ENCODE results near the gene FBXO8. TPM values are rescaled to one million over a fixed set of nuclear protein-coding genes. Genes with fewer than 3 reads are reported as not detected.

The FBXO8 gene
- total RNA-seq, 1 donor: 32.2 TPM

- Histone ChIP-seq H2AFZ (ENCODE audit: low read length) (no peak overlapping the region), H4K20me1 (ENCODE audit: insufficient read depth, low read length) (no peaks in the 10 kb centered on the region), H3K4me3 (ENCODE audit: insufficient read depth, low read length) (no peak overlapping the region), H3K27ac (ENCODE audit: low read depth, low read length) (no peak overlapping the region), H3K36me3 (ENCODE audit: insufficient read depth, low read length) (no peaks in the 10 kb centered on the region), H3K4me2 (ENCODE audit: insufficient read depth, low read length) (no peak overlapping the region), H3K27me3 (ENCODE audit: insufficient read depth, low read length) (no peaks in the 10 kb centered on the region), H3K79me2 (ENCODE audit: insufficient read depth, low read length) (no peaks in the 10 kb centered on the region), H3K9me3 (ENCODE audit: low read depth, low read length) (no peaks in the 10 kb centered on the region), H3K4me1 (ENCODE audit: insufficient read depth, low read length) (peaks cover 4% of the 10 kb centered on the region)
- DNase-seq (ENCODE audit: insufficient read length, low spot score, missing footprints): no peak
- TF ChIP-seq CTCF (IDR thresholded peaks at IDR 0.05; ENCODE audit: extremely low read depth, low read depth, low read length): no peak
Measured at GRCh38 chr4:174193438-174194374, 89.8 kb downstream of the FBXO8 start.

GRCh38 chr4:174192943-174193342 lies 90.5 kb downstream of the FBXO8 start:
- H3K9me3 ChIP-seq (ENCODE audit: low read depth, low read length): no peaks in the 10 kb centered on the region
- H3K36me3 ChIP-seq (ENCODE audit: insufficient read depth, low read length): no peaks in the 10 kb centered on the region
- no peak overlapping the region for H3K4me2 ChIP-seq (ENCODE audit: insufficient read depth, low read length)
- no peaks in the 10 kb centered on the region for H3K79me2 ChIP-seq (ENCODE audit: insufficient read depth, low read length)
- no peak overlapping the region for H3K27ac ChIP-seq (ENCODE audit: low read depth, low read length)
- H3K27me3 ChIP-seq (ENCODE audit: insufficient read depth, low read length): no peaks in the 10 kb centered on the region
- no peaks in the 10 kb centered on the region for H3K4me1 ChIP-seq (ENCODE audit: insufficient read depth, low read length)
- no peak for TF ChIP-seq CTCF (IDR thresholded peaks at IDR 0.05; ENCODE audit: extremely low read depth, low read depth, low read length)
- no peak overlapping the region for H2AFZ ChIP-seq (ENCODE audit: low read length)
- no peak for DNase-seq (ENCODE audit: insufficient read length, low spot score, missing footprints)
- no peaks in the 10 kb centered on the region for H4K20me1 ChIP-seq (ENCODE audit: insufficient read depth, low read length)
- no peak overlapping the region for H3K4me3 ChIP-seq (ENCODE audit: insufficient read depth, low read length)

GRCh38 chr4:174190832-174191500 lies 92.5 kb downstream of the FBXO8 start:
- TF ChIP-seq CTCF (IDR thresholded peaks at IDR 0.05; ENCODE audit: extremely low read depth, low read depth, low read length): no peak
- Histone ChIP-seq H4K20me1 (ENCODE audit: insufficient read depth, low read length) (no peaks in the 10 kb centered on the region), H3K27me3 (ENCODE audit: insufficient read depth, low read length) (no peaks in the 10 kb centered on the region), H3K4me1 (ENCODE audit: insufficient read depth, low read length) (no peaks in the 10 kb centered on the region), H3K4me3 (ENCODE audit: insufficient read depth, low read length) (no peak overlapping the region), H3K9me3 (ENCODE audit: low read depth, low read length) (no peaks in the 10 kb centered on the region), H3K27ac (ENCODE audit: low read depth, low read length) (no peak overlapping the region), H3K79me2 (ENCODE audit: insufficient read depth, low read length) (no peaks in the 10 kb centered on the region), H3K36me3 (ENCODE audit: insufficient read depth, low read length) (no peaks in the 10 kb centered on the region), H2AFZ (ENCODE audit: low read length) (no peak overlapping the region), H3K4me2 (ENCODE audit: insufficient read depth, low read length) (no peak overlapping the region)
- DNase-seq (ENCODE audit: insufficient read length, low spot score, missing footprints): no peak
